Measurements from ENCODE around the gene APLP1.

- TF ChIP-seq CTCF (IDR thresholded peaks at IDR 0.05; ENCODE audit: low read depth, low read length, missing input control): no peak
- TF ChIP-seq REST (IDR thresholded peaks at IDR 0.05): no peak
- no peak for TF ChIP-seq EGR1 (IDR thresholded peaks at IDR 0.05; ENCODE audit: low read depth in 2 of 2)
- no peak for TF ChIP-seq ZBTB33 (IDR thresholded peaks at IDR 0.05)
- no peak for TF ChIP-seq FOXA2 (IDR thresholded peaks at IDR 0.05)
- TF ChIP-seq FOXA1 (IDR thresholded peaks at IDR 0.05): no peak
- no peak for TF ChIP-seq TAF1 (conservative IDR thresholded peaks at IDR 0.05)
- TF ChIP-seq RAD21 (IDR thresholded peaks at IDR 0.05): no peak
- TF ChIP-seq JUND (IDR thresholded peaks at IDR 0.05): no peak
- no peak for TF ChIP-seq GABPA (IDR thresholded peaks at IDR 0.05 in 1 of 2, conservative IDR thresholded peaks at IDR 0.05 in 1 of 2)
Measured at GRCh38 chr19:35895911-35896642, 27.7 kb downstream of the APLP1 start.

Data from liver (tissue), 3 donors.